ENCODE measurements around the gene PDE4D. TPM values are rescaled to one million over a fixed set of nuclear protein-coding genes. Genes with fewer than 3 reads are reported as not detected.

Gene PDE4D
- total RNA-seq, 1 donor from 2014 or later: 11.8 TPM

DNA sequence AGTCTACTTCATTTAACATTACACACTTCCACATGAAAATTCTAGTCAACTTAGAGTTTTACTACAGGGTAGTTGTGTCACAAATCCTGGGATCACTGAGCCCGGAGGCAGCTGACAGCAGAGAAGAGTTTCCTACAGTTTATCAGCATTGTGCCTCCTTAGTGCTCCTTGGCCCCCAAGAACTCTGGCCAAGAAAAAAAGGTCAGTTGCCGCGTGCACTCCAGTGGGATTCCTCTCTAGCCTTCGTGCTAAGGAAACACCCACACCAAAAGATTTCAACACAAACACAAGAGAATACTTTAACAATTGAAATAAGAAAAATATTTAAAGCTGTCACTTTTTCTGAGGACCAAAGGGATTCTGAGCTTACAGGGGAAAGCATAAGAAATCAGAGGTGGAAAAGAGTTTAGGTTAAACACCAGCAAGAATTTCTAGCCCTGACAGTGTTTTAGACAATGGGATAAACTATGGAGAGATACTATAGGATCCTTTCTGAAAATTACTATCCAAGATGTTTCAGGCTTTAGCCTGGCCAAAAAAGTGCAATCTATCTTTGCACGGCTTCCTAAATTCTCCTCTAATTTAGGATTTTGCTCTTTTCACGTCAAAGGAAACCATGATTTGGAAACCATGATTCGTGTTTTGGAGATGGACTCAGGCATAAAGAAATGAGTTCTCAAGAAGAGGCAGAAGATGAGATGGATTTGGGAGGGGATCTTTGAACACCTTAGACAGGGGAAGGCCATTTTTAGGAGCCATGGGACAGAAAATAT lies 703.9 kb downstream of the PDE4D start:
- no peaks in the 10 kb centered on the region for H3K27me3 Mint-ChIP-seq (ENCODE audit: low read depth)
- no peak for DNase-seq (ENCODE audit: low read depth, low spot score)
- peaks cover 22% of the 10 kb centered on the region for H3K4me1 Mint-ChIP-seq
- peaks cover 3% of the 10 kb centered on the region for H3K36me3 Mint-ChIP-seq (ENCODE audit: low read depth)
- H3K9me3 Mint-ChIP-seq: no peaks in the 10 kb centered on the region
- no peak overlapping the region for H3K4me3 Mint-ChIP-seq
- TF ChIP-seq, protein P1, sequence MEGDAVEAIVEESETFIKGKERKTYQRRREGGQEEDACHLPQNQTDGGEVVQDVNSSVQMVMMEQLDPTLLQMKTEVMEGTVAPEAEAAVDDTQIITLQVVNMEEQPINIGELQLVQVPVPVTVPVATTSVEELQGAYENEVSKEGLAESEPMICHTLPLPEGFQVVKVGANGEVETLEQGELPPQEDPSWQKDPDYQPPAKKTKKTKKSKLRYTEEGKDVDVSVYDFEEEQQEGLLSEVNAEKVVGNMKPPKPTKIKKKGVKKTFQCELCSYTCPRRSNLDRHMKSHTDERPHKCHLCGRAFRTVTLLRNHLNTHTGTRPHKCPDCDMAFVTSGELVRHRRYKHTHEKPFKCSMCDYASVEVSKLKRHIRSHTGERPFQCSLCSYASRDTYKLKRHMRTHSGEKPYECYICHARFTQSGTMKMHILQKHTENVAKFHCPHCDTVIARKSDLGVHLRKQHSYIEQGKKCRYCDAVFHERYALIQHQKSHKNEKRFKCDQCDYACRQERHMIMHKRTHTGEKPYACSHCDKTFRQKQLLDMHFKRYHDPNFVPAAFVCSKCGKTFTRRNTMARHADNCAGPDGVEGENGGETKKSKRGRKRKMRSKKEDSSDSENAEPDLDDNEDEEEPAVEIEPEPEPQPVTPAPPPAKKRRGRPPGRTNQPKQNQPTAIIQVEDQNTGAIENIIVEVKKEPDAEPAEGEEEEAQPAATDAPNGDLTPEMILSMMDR (conservative IDR thresholded peaks at IDR 0.05): no peak
- peak overlapping the region; percentile 35 for H3K27ac Mint-ChIP-seq (ENCODE audit: unreplicated experiment)

DNA sequence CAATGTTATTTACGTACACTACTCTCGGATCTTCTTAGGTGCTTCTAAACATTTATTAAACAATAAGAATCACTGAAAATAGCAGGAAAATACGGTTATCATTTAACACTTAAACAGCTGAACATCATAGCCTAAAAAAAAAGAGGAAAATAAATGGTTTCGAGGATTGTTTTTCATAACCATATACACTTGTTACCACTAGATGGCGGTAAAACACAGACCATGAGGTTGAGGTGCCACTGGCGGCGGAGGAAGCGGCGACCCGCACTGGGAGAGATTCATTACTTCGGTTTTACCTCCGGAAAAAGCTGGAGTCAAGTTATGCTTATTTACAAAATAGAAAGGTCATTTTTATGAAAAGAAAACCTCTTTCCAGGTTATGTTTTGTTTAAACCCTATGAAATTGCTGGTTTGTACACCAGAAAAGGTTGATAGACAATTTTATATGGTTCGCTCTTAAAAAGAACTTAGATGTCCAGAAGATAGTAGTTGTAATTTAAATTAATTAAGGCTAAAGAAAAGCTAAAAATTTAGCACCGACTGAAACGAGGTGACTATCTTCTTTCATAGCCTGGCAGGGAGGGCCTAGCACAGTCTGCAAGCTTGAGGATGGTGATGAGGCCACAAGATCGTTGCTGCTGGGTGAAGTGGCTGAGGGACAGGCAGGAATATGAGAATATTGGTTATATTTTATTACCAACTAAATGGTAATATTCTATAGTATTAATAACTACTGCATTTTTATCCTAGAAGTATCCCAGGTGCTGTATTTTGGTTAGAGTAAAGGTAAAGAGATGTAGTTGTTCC lies 704.9 kb downstream of the PDE4D start:
- peak overlapping the region; percentile 19 for H3K27ac Mint-ChIP-seq (ENCODE audit: unreplicated experiment)
- H3K4me1 Mint-ChIP-seq: peaks cover 22% of the 10 kb centered on the region
- peak overlapping the region; percentile 49 for H3K4me3 Mint-ChIP-seq
- H3K36me3 Mint-ChIP-seq (ENCODE audit: low read depth): no peaks in the 10 kb centered on the region
- DNase-seq (ENCODE audit: low read depth, low spot score): peak; percentile 54
- H3K9me3 Mint-ChIP-seq: no peaks in the 10 kb centered on the region
- H3K27me3 Mint-ChIP-seq (ENCODE audit: low read depth): no peaks in the 10 kb centered on the region
- TF ChIP-seq, protein P1 (conservative IDR thresholded peaks at IDR 0.05): peak; percentile 91

DNA sequence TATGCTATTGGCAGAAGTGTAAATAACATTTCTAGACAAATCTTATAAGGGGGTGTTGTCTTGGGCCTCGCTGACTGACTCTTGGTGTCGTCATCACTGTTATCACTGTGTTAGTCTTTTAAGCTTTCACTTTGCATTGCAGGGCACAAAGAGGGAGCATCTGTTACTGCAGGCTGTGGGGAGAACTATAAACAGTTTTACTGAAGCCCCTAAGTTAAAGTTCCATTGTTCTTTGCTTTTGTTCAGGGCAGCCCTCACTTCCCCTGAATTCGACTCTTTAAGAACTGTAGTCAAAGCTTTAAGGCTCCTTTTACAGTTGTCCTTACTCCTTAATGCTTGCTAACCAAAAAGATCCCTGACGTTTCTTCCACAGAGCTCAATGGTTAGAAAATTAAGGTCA lies 705.7 kb downstream of the PDE4D start:
- H3K4me1 Mint-ChIP-seq: peaks cover 26% of the 10 kb centered on the region
- no peak overlapping the region for H3K27ac Mint-ChIP-seq (ENCODE audit: unreplicated experiment)
- H3K4me3 Mint-ChIP-seq: peak overlapping the region; percentile 49

DNA sequence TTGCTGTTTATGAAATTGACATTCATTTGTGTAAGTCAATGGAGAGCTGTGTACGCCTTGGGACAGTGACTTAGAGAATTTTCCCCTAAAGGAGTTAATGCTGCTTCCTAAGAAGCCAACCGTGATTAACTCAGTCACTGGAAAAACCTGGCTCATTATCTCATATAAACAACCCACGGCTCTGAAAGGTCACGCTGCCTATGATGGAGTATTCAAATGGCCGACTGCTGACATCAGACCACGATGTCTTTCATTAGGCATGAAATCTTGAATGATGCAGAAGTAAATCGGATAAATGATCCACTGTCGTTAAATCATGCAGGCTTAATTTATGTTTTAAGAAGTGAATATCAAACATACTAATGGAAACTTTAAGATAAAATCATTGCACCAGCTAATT lies 706.9 kb downstream of the PDE4D start:
- no peaks in the 10 kb centered on the region for H3K27me3 Mint-ChIP-seq (ENCODE audit: low read depth)
- H3K27ac Mint-ChIP-seq (ENCODE audit: unreplicated experiment): no peak overlapping the region
- TF ChIP-seq, protein P1 (conservative IDR thresholded peaks at IDR 0.05): no peak
- peaks cover 31% of the 10 kb centered on the region for H3K4me1 Mint-ChIP-seq
- no peak overlapping the region for H3K4me3 Mint-ChIP-seq
- no peak for DNase-seq (ENCODE audit: low read depth, low spot score)
- H3K36me3 Mint-ChIP-seq (ENCODE audit: low read depth): no peaks in the 10 kb centered on the region
- no peaks in the 10 kb centered on the region for H3K9me3 Mint-ChIP-seq

More for the DNA sequence above, 705.7 kb downstream of the PDE4D start:
- DNase-seq (ENCODE audit: low read depth, low spot score): no peak
- Mint-ChIP-seq H3K36me3 (ENCODE audit: low read depth) (no peaks in the 10 kb centered on the region), H3K9me3 (no peaks in the 10 kb centered on the region), H3K27me3 (ENCODE audit: low read depth) (no peaks in the 10 kb centered on the region)
- TF ChIP-seq, protein P1 (conservative IDR thresholded peaks at IDR 0.05): no peak

DNA sequence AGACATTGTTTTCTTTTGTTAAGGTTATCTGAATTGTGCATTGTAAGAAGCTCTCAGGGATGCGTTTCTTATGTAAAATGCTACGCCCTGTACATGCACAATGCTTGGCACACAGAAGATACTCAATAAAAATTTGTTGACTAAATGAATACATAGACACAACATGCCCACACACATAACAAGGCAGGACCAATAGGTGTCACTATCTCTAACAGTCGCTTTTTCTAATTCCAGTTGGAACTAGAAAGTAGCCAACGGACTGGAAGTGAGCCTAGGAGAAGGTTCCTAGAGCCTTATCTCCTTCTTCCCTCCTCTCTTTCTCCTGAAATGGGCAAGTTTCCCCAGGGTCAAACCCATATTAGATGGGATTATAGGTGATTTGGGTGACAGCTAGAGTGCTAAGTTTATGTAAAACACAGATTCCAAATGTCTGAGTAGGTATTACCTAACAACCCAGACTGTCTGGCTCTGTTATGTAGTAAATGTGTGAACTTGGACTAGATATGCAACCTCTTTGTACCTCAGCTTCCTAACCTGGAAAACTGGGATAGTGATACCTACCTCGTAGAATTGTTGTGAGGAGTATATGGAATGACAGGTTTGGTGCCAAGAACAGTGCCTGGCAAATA lies 707.7 kb downstream of the PDE4D start:
- Mint-ChIP-seq H3K9me3 (no peaks in the 10 kb centered on the region), H3K4me1 (peaks cover 31% of the 10 kb centered on the region), H3K27ac (ENCODE audit: unreplicated experiment) (no peak overlapping the region), H3K36me3 (ENCODE audit: low read depth) (no peaks in the 10 kb centered on the region), H3K4me3 (no peak overlapping the region), H3K27me3 (ENCODE audit: low read depth) (no peaks in the 10 kb centered on the region)
- DNase-seq (ENCODE audit: low read depth, low spot score): no peak
- TF ChIP-seq, protein P1 (conservative IDR thresholded peaks at IDR 0.05): no peak
